ENCODE measurements around the gene SIK2.

DNA sequence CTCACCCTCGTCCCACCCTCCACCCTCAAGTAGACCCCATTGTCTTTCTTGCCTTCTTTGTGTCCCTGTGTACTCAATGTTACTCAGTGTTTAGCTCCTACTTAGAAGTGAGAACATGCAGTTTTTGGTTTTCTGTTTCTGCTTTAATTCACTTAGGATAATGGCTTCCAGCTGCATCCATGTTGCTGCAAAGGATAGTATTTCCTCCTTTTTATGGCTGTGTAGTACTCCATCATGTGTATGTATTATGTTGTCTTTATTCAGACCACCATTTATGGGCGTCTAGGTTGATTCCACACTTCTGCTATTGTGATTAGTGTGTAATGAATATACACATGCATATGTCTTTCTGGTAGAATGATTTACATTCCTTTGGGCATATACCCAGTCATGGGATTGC, 73.6 kb downstream of the SIK2 start:
- TF ChIP-seq TAF1 (IDR thresholded peaks at IDR 0.05; ENCODE audit: low read depth), result no peak
- TF ChIP-seq, protein P1, sequence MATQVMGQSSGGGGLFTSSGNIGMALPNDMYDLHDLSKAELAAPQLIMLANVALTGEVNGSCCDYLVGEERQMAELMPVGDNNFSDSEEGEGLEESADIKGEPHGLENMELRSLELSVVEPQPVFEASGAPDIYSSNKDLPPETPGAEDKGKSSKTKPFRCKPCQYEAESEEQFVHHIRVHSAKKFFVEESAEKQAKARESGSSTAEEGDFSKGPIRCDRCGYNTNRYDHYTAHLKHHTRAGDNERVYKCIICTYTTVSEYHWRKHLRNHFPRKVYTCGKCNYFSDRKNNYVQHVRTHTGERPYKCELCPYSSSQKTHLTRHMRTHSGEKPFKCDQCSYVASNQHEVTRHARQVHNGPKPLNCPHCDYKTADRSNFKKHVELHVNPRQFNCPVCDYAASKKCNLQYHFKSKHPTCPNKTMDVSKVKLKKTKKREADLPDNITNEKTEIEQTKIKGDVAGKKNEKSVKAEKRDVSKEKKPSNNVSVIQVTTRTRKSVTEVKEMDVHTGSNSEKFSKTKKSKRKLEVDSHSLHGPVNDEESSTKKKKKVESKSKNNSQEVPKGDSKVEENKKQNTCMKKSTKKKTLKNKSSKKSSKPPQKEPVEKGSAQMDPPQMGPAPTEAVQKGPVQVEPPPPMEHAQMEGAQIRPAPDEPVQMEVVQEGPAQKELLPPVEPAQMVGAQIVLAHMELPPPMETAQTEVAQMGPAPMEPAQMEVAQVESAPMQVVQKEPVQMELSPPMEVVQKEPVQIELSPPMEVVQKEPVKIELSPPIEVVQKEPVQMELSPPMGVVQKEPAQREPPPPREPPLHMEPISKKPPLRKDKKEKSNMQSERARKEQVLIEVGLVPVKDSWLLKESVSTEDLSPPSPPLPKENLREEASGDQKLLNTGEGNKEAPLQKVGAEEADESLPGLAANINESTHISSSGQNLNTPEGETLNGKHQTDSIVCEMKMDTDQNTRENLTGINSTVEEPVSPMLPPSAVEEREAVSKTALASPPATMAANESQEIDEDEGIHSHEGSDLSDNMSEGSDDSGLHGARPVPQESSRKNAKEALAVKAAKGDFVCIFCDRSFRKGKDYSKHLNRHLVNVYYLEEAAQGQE (IDR thresholded peaks at IDR 0.05; ENCODE audit: low read depth), result no peak
- TF ChIP-seq RAD21 (IDR thresholded peaks at IDR 0.05; ENCODE audit: low read depth), result no peak
- TF ChIP-seq CEBPB (IDR thresholded peaks at IDR 0.05), result no peak
- TF ChIP-seq, protein P2, sequence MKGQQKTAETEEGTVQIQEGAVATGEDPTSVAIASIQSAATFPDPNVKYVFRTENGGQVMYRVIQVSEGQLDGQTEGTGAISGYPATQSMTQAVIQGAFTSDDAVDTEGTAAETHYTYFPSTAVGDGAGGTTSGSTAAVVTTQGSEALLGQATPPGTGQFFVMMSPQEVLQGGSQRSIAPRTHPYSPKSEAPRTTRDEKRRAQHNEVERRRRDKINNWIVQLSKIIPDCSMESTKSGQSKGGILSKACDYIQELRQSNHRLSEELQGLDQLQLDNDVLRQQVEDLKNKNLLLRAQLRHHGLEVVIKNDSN (IDR thresholded peaks at IDR 0.05), result no peak
- no peak for TF ChIP-seq TCF12 (IDR thresholded peaks at IDR 0.05; ENCODE audit: low read depth)
- TF ChIP-seq EP300 (IDR thresholded peaks at IDR 0.05; ENCODE audit: borderline replicate concordance), result no peak
- TF ChIP-seq, protein P3, sequence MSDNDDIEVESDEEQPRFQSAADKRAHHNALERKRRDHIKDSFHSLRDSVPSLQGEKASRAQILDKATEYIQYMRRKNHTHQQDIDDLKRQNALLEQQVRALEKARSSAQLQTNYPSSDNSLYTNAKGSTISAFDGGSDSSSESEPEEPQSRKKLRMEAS (IDR thresholded peaks at IDR 0.05), result no peak
- no peak for TF ChIP-seq EGR1 (IDR thresholded peaks at IDR 0.05)
- TF ChIP-seq CREB1 (IDR thresholded peaks at IDR 0.05; ENCODE audit: low read depth), result no peak
- no peak for TF ChIP-seq YY1 (IDR thresholded peaks at IDR 0.05; ENCODE audit: low read depth)

All from Ishikawa (cell line).